Panc1 (cell line): Measurements from ENCODE around the gene FAM221B. TPM values are rescaled to one million over a fixed set of nuclear protein-coding genes. Genes with fewer than 3 reads are reported as not detected.

Experiments
- ATAC-seq: fragments of 200-7000 bp; cut with Tn5 transposase; 2 replicates; pipeline ENCODE4 v1.9.1; 2020; ENCODE audit warnings: mild to moderate bottlenecking, moderate library complexity
- BruUV-seq: library from RNA; stranded (reverse); fragments of 400-500 nt; replicated peaks from 2 replicates; lab custom pipeline; 2021; lab: Mats Ljungman, UMichigan
- CTCF ChIA-PET: fragments of 300-600 bp; sonication (Branson Sonifier 250); formaldehyde crosslinking; loops from one replicate; lab custom pipeline; 2022; ENCODE audit warnings: antibody characterized with exemption; lab: Charles Lee
- POLR2A ChIA-PET: fragments of 300-600 bp; sonication (Branson Sonifier 250); formaldehyde crosslinking; loops from one replicate; lab custom pipeline; 2022; ENCODE audit warnings: antibody characterized with exemption; lab: Charles Lee
- DNase-seq: peaks from one replicate; pipeline ENCODE4 v3.0.0-alpha.2; 2010; ENCODE audit warnings: low read depth, low spot score
- H3K27ac ChIP-seq: 2 replicates; pipeline ENCODE4 v1.5.1; 2011; ENCODE audit warnings: mild to moderate bottlenecking, low read length, inconsistent platforms
- H3K27me3 ChIP-seq: fragments of 200-500 bp; sonication (Bioruptor generic); 2 replicates; pipeline ENCODE4 v1.6.0; 2014; ENCODE audit warnings: low read length, inconsistent platforms; ENCODE audit not compliant: control insufficient read depth, insufficient read depth
- H3K36me3 ChIP-seq: fragments of 200-500 bp; sonication (Bioruptor generic); 2 replicates; pipeline ENCODE4 v1.5.1; 2014; ENCODE audit warnings: inconsistent platforms, mild to moderate bottlenecking, low read length, moderate library complexity; ENCODE audit not compliant: control insufficient read depth, insufficient read depth
- H3K4me1 ChIP-seq: 2 replicates; pipeline ENCODE4 v1.5.1; 2011; ENCODE audit warnings: inconsistent platforms, mild to moderate bottlenecking, low read length, moderate library complexity; ENCODE audit not compliant: control insufficient read depth, insufficient read depth
- H3K4me3 ChIP-seq, 2 experiments: 2 replicates each; pipeline ENCODE4 v1.5.1; 2011 to 2012; ENCODE audit warnings: low read depth in 2 of 2, low read length in 2 of 2, mild to moderate bottlenecking in 2 of 2, inconsistent platforms in 1 of 2, moderate library complexity in 1 of 2
- H3K9me3 ChIP-seq: fragments of 200-500 bp; sonication (Bioruptor generic); 2 replicates; pipeline ENCODE4 v1.5.1; 2014; ENCODE audit warnings: low read depth, mild to moderate bottlenecking, inconsistent platforms, low read length, moderate library complexity; ENCODE audit not compliant: control insufficient read depth, insufficient read depth
- POLR2AphosphoS5 ChIP-seq: IDR thresholded peaks from 2 replicates; pipeline ENCODE4 v1.6.1; 2012; ENCODE audit warnings: mild to moderate bottlenecking, low read depth, low read length, moderate library complexity
- SIN3A ChIP-seq: IDR thresholded peaks from 2 replicates; pipeline ENCODE4 v1.6.1; 2012; ENCODE audit warnings: low read depth, mild to moderate bottlenecking, low read length, moderate library complexity, borderline replicate concordance; ENCODE audit not compliant: insufficient read depth
- TCF7L2 ChIP-seq: IDR thresholded peaks from 2 replicates; pipeline ENCODE4 v1.6.1; 2011; ENCODE audit warnings: mild to moderate bottlenecking, low read depth, low read length, inconsistent platforms
- in situ Hi-C: cut with HindIII; loops from 2 replicates; pipeline ENCODE4 v1.10.0; 2016; ENCODE audit warnings: low sequenced_read_pairs, low pct_unique_long_range_greater_than_20kb
- intact Hi-C: fragments of 100-400 bp; cut with micrococcal nuclease; formaldehyde crosslinking; loops from one replicate; pipeline ENCODE4 v1.10.0; 2022; ENCODE audit not compliant: unreplicated experiment
- total RNA-seq: library from RNA; stranded (reverse); gene quantifications from one replicate; pipeline ENCODE4 v1.2.1, GENCODE V29; 2021; ENCODE audit not compliant: unreplicated experiment
- TF ChIP-seq, protein P1 (sequence below), 2 experiments: IDR thresholded peaks; 2 replicates each; pipeline ENCODE4 v1.6.1; 2011 to 2012; ENCODE audit warnings: low read depth in 2 of 2, control low read depth in 1 of 2, low read length in 1 of 2, mild to moderate bottlenecking in 1 of 2, moderate library complexity in 1 of 2; ENCODE audit not compliant: insufficient read depth in 1 of 2
- TF ChIP-seq, protein P2 (sequence below): fragments of 450-650 bp; IDR thresholded peaks from 2 replicates; pipeline ENCODE4 v1.5.1; 2017; ENCODE audit warnings: mild to moderate bottlenecking

FAM221B gene
- total RNA-seq, 1 experiment from 2014 or later: not detected

DNA sequence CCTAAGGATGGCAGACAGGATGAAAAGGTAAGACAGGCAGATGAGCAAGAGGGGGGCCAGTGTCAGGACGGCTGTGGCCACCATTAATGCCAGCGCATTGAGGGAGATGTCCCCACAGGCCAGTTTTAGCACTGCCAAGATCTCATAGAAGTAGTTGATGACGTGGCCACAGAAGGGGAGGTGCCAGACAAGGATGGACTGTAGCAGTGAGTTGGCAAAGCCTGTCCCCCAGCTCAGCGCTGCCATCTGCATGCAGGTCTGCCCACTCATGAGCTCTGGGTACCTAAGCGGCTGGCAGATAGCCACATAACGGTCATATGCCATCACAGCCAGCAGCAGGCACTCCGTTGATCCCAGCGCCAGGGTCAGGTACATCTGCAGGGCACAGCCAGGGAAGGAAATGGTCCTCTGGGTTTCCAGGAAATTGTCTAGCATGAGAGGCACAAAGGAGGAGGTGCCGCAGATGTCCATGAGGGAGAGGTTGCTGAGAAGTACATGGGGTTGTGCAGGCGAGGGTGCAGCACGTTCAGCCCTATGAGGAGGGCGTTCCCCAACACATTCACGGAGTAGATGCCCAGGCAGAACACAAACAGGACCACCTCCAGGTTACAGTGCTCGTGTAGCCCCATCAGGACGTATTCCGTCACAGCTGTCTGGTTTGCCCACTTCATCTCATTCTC lies 30.9 kb upstream of the FAM221B start:
- intact Hi-C loops (no loop called here), in situ Hi-C loops (no loop called here)
- no TSS peak for BruUV-seq
- H3K27me3 ChIP-seq: 0 out of 2 replicates have a peak, but pooled peaks cover 6% of the 10 kb centered on the region
- TF ChIP-seq TCF7L2: no peak
- TF ChIP-seq, protein P1, sequence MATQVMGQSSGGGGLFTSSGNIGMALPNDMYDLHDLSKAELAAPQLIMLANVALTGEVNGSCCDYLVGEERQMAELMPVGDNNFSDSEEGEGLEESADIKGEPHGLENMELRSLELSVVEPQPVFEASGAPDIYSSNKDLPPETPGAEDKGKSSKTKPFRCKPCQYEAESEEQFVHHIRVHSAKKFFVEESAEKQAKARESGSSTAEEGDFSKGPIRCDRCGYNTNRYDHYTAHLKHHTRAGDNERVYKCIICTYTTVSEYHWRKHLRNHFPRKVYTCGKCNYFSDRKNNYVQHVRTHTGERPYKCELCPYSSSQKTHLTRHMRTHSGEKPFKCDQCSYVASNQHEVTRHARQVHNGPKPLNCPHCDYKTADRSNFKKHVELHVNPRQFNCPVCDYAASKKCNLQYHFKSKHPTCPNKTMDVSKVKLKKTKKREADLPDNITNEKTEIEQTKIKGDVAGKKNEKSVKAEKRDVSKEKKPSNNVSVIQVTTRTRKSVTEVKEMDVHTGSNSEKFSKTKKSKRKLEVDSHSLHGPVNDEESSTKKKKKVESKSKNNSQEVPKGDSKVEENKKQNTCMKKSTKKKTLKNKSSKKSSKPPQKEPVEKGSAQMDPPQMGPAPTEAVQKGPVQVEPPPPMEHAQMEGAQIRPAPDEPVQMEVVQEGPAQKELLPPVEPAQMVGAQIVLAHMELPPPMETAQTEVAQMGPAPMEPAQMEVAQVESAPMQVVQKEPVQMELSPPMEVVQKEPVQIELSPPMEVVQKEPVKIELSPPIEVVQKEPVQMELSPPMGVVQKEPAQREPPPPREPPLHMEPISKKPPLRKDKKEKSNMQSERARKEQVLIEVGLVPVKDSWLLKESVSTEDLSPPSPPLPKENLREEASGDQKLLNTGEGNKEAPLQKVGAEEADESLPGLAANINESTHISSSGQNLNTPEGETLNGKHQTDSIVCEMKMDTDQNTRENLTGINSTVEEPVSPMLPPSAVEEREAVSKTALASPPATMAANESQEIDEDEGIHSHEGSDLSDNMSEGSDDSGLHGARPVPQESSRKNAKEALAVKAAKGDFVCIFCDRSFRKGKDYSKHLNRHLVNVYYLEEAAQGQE (IDR thresholded peaks at IDR 0.05; ENCODE audit: insufficient read depth in 1 of 2, low read depth in 2 of 2, low read length in 1 of 2): no peak
- TF ChIP-seq SIN3A: no peak
- TF ChIP-seq, protein P2, sequence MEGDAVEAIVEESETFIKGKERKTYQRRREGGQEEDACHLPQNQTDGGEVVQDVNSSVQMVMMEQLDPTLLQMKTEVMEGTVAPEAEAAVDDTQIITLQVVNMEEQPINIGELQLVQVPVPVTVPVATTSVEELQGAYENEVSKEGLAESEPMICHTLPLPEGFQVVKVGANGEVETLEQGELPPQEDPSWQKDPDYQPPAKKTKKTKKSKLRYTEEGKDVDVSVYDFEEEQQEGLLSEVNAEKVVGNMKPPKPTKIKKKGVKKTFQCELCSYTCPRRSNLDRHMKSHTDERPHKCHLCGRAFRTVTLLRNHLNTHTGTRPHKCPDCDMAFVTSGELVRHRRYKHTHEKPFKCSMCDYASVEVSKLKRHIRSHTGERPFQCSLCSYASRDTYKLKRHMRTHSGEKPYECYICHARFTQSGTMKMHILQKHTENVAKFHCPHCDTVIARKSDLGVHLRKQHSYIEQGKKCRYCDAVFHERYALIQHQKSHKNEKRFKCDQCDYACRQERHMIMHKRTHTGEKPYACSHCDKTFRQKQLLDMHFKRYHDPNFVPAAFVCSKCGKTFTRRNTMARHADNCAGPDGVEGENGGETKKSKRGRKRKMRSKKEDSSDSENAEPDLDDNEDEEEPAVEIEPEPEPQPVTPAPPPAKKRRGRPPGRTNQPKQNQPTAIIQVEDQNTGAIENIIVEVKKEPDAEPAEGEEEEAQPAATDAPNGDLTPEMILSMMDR: no peak
- TF ChIP-seq POLR2AphosphoS5: no peak
- no peak overlapping the region for H3K27ac ChIP-seq
- H3K9me3 ChIP-seq: no peaks in the 10 kb centered on the region
- DNase-seq: no peak
- no peaks in the 10 kb centered on the region for H3K4me1 ChIP-seq
- H3K4me3 ChIP-seq: no peak overlapping the region
- ChIA-PET POLR2A (no interaction called here), CTCF (no interaction called here)
- no peaks in the 10 kb centered on the region for H3K36me3 ChIP-seq
- peak; percentile 37 for ATAC-seq

DNA sequence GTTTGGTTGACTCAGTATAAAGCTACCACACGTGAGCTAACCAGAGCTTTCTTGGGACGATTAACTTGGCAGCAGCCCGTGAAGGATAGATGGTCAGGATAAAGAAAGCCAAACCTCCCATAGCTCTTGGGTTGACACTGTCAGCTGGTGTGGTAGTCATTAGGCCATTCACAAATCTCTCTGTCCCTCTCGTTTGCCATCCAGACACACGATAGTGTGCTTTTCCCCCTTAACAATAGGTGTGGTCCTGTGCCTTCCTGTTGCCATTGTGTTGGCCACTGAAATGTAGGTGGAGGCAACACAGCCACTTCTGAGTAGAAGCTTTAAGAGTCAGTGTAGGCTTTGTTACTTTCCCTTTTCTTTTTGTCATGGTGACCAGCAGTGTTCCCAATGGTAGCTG lies 29.9 kb upstream of the FAM221B start:
- CTCF ChIA-PET: interaction anchor here (1.0 kb wide), 1 partner anchor 24 kb away, joined by 3 read pairs; no protein-coding TSS in a partner anchor
- Histone ChIP-seq H3K9me3 (no peaks in the 10 kb centered on the region), H3K36me3 (no peaks in the 10 kb centered on the region), H3K4me3 (no peak overlapping the region), H3K27ac (no peak overlapping the region), H3K4me1 (no peaks in the 10 kb centered on the region), H3K27me3 (0 out of 2 replicates have a peak, but pooled peaks cover 6% of the 10 kb centered on the region)
- TF ChIP-seq TCF7L2 (no peak), POLR2AphosphoS5 (no peak), SIN3A (no peak)
- TF ChIP-seq, protein P2: no peak
- TF ChIP-seq, protein P1 (IDR thresholded peaks at IDR 0.05; ENCODE audit: insufficient read depth in 1 of 2, low read depth in 2 of 2, low read length in 1 of 2): no peak
- POLR2A ChIA-PET: interaction anchor here (0.6 kb wide), 1 partner anchor 82 kb away, joined by 7 read pairs; no protein-coding TSS in a partner anchor
- in situ Hi-C loops (no loop called here), intact Hi-C loops (no loop called here)
- DNase-seq (no peak), ATAC-seq (no peak)
- no TSS peak for BruUV-seq
